NCI-H226 (cell line): ENCODE data around the gene MEAF6.

ENCODE experiments used
- DNase-seq: peaks from one replicate; pipeline ENCODE4 v3.0.0-alpha.2; 2015

MEAF6 gene

GRCh38 chr1:37472281-37472680 lies 42.3 kb downstream of the MEAF6 start:
- no peak for DNase-seq

DNA sequence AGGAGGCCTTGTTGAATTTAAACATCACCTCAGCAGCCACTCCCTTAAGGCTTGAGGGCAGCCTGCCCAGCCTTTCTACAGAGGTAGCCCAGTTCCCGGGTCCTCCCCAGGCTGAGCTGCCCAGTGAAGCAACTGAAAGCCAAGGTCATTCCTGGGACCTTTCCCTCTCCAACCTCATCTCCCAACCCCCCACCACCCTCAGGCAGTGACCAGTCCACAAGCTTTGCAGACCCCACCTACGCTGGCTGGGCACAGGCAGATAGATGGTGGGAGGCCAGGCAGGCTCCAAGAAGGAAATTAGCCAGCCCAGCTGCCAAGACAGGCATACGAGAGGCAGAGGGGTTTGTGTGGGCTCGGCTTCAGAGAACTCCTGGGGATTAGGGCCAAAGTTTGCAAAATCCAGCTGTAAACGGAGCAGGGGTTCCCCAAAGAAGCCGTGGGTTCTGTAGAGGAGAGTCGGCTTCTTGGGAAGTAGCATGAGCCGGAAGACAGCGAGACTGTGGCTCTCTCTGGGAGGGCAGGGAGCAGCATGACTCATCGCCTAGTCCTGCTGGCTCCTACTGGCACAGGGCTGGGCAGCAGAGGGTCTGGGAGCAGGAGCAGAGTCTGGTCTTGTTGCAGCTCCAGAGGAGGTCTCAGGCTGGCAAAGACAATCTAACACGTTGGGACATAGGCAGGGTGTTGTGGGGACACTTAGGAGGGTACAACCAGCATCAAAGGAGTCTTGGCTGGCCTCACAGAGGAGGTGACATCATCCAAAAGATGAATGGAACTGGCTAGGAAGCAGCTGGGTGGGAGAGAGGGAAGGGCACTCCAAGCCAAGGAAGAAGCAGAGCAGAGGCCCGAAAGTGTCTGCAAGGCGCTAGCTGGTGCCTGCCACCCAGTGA lies 43.0 kb downstream of the MEAF6 start:
- peak; percentile 97 for DNase-seq

DNA sequence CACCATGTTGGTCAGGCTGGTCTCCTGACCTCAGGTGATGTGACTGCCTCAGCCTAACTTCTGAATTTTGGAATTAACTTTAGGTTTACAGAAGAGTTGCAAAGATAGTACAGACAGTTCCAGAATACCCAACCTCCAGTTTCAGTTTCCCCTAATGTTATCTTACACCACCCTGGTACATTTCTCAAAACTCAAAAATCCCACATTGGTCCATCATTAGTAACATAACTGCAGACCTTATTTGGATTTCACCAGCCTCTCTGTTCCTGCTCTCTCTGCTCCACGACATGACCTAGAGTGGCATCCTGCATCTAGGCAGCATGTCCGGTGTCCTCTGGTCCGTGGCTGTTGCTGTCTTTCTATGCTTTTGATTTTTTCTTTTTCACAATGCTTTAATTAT lies 45.2 kb downstream of the MEAF6 start:
- DNase-seq, result no peak

DNA sequence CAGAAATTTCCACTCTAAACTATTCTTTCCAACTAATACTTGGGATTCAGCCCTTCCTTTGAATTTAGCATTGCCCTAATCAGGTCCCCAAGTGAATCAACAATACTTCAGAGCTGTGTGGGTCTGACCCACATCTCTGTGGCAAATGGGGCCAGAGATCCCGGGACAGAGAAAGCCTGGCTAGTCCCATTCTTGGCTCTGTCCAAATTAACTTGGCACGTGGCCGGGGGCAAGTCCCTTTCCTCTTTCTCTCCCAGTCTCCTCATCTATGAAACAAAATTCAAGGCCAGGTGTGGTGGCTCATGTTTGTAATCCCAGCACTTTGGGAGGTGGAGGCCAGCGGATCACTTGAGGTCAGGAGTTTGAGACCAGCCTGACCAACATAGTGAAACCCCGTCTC lies 46.5 kb downstream of the MEAF6 start:
- DNase-seq, result no peak

GRCh38 chr1:37465593-37466517 lies 48.7 kb downstream of the MEAF6 start:
- no peak for DNase-seq

GRCh38 chr1:37464443-37464842 lies 50.1 kb downstream of the MEAF6 start:
- no peak for DNase-seq

- no peak for DNase-seq
Measured at GRCh38 chr1:37461698-37462436, 52.7 kb downstream of the MEAF6 start.

DNA sequence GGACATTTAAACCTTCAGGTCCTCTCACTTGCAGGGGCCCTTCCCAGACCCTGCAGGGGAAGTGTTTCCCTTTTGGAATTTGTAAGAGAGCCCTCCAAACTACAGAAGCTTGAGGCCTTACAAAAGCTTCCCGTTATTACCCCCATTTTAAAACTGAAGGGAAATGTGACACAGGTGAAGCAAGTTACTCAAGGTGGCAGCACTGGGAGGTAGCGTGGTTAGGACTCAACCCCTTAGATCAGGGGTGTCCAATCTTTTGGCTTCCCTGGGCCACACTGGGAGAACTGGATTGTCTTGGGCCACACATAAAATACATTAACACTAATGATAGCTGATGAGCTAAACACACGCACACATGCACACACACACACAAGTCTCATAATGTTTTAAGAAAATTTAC lies 56.0 kb downstream of the MEAF6 start:
- DNase-seq, result no peak

- DNase-seq, result no peak
Measured at GRCh38 chr1:37456614-37457013, 58.0 kb downstream of the MEAF6 start.

- DNase-seq, result no peak
Measured at GRCh38 chr1:37455516-37455915, 59.0 kb downstream of the MEAF6 start.

DNA sequence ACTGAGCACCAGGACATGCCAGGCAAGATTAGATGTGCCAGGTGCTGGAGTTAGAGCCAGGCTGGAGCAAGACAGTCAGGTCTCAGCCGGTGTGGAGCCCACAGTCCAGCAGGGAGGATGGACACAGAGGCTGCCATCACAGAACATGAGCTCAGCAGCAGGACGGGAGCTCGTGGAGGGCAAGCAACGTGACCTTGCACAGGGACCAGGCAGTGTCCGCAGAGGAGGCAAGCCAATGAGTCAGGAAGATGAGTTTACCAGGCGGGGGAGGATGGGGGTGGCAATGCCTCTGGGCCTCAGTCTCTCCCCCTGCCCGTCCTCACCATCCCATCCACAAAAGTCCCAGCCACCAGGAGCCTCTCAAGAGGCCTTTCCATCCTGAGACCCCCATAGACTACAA lies 60.9 kb downstream of the MEAF6 start:
- no peak for DNase-seq

GRCh38 chr1:37452416-37452815 lies 62.1 kb downstream of the MEAF6 start:
- DNase-seq, result no peak

- DNase-seq, result no peak
Measured at GRCh38 chr1:37449936-37450335, 64.6 kb downstream of the MEAF6 start.

- DNase-seq, result no peak
Measured at GRCh38 chr1:37448691-37449417, 65.7 kb downstream of the MEAF6 start.

GRCh38 chr1:37448185-37448584 lies 66.4 kb downstream of the MEAF6 start:
- DNase-seq, result no peak

DNA sequence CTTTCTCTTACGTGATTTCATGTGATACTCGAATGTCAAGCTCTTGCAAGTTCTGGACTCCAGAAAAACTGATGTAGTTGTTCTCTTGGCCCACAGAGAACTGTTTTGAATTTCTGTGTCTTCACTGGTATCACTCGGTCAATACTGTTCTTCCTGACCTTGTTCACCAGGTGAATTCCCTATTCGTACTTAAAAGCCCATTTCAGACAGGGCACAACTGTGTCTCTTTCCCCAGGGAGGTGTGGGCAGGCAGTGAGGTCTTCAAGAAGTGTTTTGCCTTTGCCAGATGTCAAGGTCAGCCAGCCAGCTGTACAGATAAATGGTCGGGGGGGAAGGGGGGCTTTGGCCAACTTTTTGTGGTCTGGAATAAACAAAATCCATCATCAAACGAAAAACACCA lies 67.7 kb downstream of the MEAF6 start:
- DNase-seq, result no peak

DNA sequence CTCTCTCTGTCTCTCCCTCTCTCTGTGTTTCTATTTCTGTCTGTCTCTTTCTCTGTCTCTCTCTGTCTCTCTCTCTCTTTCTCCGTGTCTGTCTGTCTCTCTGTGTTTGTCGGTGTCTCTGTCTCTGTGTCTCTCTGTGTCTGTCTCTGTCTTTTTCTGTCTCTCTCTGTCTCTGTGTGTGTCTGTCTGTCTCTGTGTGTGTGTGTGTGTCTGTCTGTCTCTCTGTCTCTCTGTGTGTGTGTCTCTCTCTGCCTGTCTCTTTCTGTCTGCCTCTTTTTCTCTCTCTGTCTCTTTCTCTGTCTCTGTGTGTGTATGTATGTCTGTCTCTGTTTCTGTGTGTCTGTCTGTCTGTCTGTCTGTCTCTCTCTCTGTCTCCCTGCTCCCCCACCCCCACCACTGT lies 71.9 kb downstream of the MEAF6 start:
- no peak for DNase-seq
